HG02588 (cell line): Measurements from ENCODE around the gene GNG7.
"Not testable (repeated sequence)": the region's sequence is repeated elsewhere in the genome, so short reads cannot be mapped to it uniquely, and the experiment has no call there.

ENCODE experiments used
- ATAC-seq: cut with Tn5 transposase; IDR thresholded peaks from one replicate; pipeline ENCODE4 v1.9.1; 2021; ENCODE audit warnings: mild to moderate bottlenecking, moderate library complexity; ENCODE audit not compliant: unreplicated experiment

The GNG7 gene

GRCh38 chr19:2646866-2647535 is 55.5 kb downstream of the GNG7 start:
- ATAC-seq: no peak

- ATAC-seq: no peak
Measured at GRCh38 chr19:2645826-2646225, 56.7 kb downstream of the GNG7 start.

GRCh38 chr19:2643123-2643737 is 59.3 kb downstream of the GNG7 start:
- not testable (repeated sequence) for ATAC-seq

GRCh38 chr19:2641332-2641698 is 61.2 kb downstream of the GNG7 start:
- no peak for ATAC-seq

GRCh38 chr19:2640563-2641331 is 61.7 kb downstream of the GNG7 start:
- no peak for ATAC-seq

- ATAC-seq: no peak
Measured at GRCh38 chr19:2639999-2640398, 62.5 kb downstream of the GNG7 start.

- no peak for ATAC-seq
Measured at GRCh38 chr19:2638417-2638940, 64.0 kb downstream of the GNG7 start.

- no peak for ATAC-seq
Measured at GRCh38 chr19:2636897-2637683, 65.4 kb downstream of the GNG7 start.

GRCh38 chr19:2636141-2636896 is 66.2 kb downstream of the GNG7 start:
- ATAC-seq: no peak

- no peak for ATAC-seq
Measured at GRCh38 chr19:2634960-2635359, 67.5 kb downstream of the GNG7 start.

GRCh38 chr19:2634228-2634951 is 68.1 kb downstream of the GNG7 start:
- no peak for ATAC-seq

GRCh38 chr19:2633693-2634075 is 68.8 kb downstream of the GNG7 start:
- no peak for ATAC-seq

- no peak for ATAC-seq
Measured at GRCh38 chr19:2631213-2631821, 71.2 kb downstream of the GNG7 start.

- ATAC-seq: no peak
Measured at GRCh38 chr19:2630352-2631001, 72.0 kb downstream of the GNG7 start.

GRCh38 chr19:2629491-2630351 is 72.8 kb downstream of the GNG7 start:
- no peak for ATAC-seq

- ATAC-seq: no peak
Measured at GRCh38 chr19:2628597-2628996, 73.9 kb downstream of the GNG7 start.

- ATAC-seq: no peak
Measured at GRCh38 chr19:2627855-2628254, 74.6 kb downstream of the GNG7 start.

- ATAC-seq: no peak
Measured at GRCh38 chr19:2627319-2627829, 75.1 kb downstream of the GNG7 start.
